Measurements from ENCODE around the gene POLR2E.
"Not testable (repeated sequence)": the region's sequence is repeated elsewhere in the genome, so short reads cannot be mapped to it uniquely, and the experiment has no call there.

POLR2E gene

DNA sequence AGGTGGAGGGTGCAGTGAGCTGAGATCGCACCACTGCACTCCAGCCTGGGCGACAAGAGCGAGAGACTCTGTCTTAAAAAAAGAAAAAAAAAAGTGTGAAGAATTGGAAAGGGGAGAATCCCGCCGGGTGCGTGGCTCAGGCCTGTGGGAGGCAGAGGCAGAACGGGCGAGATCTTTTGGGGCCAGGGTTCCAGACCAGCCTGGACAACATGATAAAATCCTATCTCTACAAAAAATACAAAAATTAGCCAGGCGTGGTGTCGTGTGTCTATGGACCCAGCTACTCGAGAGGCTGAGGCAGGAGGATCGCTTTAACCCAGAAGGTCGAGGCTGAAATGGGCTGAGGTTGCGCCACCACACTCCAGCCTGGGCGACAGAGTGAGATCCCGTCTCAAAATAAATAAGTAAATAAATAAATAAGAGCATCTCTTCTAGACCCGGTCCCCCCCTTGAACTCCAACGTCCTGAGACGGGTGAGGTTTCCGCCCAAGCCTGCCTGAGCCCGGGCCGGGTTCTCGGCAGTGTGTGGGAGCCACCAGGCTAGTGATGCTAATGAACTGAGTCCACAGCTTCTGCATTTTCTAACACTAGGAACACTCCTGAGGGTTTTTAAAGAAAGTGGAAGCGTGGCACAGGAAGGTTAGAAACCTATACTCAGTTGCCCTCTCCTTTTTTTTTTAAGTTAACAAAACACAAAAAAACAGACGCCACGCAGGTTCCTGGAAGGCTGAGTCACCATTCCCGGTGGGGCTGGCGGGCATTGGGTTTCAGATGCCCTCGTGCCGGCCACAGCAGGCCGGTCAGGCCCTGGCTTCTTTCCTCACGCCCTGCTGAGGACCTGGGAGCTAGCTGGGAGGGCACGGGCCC is 30.7 kb upstream of the POLR2E start:
- no peak for DNase-seq (ENCODE audit: low read depth)

GRCh38 chr19:1123885-1124677 is 28.9 kb upstream of the POLR2E start:
- no peak for DNase-seq (ENCODE audit: low read depth)

- DNase-seq (ENCODE audit: low read depth): no peak
These were observed 28.2 kb upstream of the POLR2E start for GRCh38 chr19:1123381-1123780.

GRCh38 chr19:1122972-1123363 is 27.8 kb upstream of the POLR2E start:
- peak; percentile 84 for DNase-seq (ENCODE audit: low read depth)

DNA sequence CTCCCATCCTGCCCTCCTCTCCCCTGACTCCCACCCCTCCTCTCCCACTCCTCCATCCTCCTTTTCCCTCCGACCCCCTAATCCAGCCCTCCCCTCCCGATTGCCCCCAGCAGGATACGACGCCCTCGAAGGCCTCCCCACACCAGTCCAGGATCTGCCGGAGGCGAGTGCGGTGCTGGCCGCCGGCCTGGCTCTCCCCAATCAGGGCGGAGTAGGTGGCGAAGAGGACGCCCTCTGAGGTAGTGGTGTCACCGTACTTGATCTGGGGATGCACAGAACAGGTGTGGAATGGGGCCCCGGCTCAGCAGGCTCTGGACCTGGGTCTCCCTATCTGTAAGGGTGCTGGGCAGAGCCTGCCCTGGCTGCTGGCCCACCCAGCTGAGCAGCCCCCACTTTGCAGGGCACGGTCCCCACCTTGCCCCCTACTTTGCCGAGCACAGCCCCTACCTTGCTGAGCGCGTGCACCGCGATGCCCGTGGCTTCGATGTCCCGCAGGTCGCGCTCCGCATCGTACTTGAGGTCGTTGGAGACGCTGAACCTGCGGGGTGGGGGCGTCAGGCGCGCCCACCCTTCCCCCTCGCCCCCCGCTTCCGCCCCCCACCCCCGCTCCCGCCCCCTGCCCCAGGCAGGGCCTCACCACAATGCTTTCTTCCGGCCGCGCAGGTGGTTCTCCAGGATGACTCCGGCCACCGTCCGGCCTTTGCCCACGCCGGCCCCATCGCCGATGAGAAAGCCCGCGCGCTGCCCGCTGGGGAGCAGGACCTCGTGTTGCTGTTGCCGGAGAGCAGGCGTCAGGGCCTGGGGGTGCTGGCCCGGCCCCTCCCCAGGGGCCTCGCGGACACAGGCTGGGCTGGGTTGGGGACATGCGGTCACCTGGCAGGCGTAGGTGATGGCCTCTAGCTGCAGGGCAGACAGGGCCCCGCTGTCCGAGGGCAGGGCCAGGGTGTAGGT is 27.1 kb upstream of the POLR2E start:
- DNase-seq (ENCODE audit: low read depth): no peak

DNA sequence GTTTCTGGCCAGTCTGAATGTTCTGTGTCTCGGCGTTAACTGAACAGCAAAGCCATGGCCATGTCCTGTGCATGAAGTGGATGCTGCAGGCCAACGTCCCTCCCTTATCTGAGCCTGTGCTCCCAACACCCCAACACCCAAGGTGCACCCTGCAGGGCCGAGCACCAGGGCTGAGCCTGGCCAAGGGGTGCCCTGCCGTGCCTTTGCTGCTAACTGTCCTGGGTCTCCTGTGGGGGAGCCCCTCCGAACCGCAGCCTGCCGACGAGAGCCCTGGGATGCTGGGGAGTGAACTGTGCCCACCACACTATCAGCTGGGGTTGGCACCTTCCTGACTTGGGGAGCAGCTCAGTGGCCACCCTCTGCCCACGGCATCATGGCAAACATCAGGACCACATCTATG is 26.2 kb upstream of the POLR2E start:
- no peak for DNase-seq (ENCODE audit: low read depth)

GRCh38 chr19:1119475-1120217 is 24.5 kb upstream of the POLR2E start:
- no peak for DNase-seq (ENCODE audit: low read depth)

DNA sequence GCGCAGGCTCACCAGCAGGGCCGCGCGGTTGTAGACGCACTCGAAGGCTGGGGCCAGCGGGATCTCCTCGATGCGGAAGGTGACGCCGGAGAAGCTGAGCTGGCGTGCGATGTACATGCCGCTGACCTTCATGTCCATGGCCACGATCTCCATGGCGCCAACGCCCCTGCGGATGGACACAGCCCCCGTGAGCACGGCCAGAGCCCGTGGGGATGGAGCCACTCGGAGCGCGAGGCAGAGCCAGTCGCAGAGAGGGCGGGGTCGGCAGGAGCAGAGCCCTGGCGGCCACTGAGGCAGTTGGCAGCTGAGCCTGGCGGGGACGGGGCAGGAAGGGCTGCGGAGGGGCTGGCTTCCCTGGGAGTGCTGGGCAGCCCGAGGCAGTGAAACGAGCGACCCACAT is 23.8 kb upstream of the POLR2E start:
- DNase-seq (ENCODE audit: low read depth): no peak

GRCh38 chr19:1117654-1118053 is 22.5 kb upstream of the POLR2E start:
- DNase-seq (ENCODE audit: low read depth): no peak

GRCh38 chr19:1116726-1117581 is 21.8 kb upstream of the POLR2E start:
- DNase-seq (ENCODE audit: low read depth): no peak

DNA sequence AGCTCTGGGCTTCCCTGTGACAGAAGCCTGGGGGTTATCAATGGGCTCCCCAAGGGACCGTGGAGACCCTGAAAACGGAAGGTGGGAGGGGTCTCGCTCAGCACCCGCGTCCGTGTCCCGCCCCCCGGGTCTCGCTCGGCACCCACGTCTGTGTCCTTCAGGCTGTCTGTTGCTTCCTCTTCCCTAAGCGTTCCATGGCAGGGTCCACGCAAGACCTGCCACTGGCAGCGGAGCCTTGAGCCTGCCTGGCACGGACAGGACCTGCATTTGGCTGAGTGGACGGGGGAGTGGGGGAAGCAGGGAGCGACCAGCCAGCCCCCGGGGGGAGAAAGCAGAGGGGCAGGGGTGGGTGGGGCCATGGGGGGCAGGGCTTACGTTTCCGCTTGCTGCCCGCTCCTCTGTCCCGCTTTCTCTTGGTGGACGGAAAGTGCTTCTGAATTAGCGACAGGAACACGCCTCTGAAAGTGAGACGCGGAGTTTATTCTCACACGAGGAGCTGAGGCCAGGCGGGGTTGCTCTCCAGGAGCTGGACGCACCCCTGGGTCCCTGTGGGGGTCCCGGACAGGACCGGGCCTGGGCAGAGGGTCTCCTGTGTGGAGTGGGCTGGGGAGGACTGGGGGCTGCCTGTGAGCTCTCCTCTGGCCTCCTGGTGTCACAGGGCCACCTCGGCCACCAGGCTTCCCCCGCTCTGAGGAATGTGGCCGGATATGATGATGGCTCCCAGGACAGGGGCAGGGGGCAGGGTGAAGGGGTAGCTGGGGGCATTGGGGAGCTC is 20.7 kb upstream of the POLR2E start:
- DNase-seq (ENCODE audit: low read depth): no peak

DNA sequence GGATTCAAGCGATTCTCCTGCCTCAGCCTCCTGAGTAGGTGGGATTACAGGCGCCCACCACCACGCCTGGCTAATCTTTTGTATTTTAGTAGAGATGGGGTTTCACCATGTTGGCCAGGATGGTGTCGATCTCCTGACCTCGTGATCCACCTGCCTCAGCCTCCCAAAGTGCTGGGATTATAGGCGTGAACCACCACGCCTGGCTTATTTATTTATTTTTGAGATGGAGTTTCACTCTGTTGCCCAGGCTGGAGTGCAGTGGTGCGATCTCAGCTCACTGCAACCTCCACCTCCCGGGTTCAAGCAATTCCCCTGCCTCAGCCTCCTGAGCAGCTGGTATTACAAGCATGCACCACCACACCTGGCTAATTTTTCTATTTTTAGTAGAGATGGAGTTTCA is 19.6 kb upstream of the POLR2E start:
- DNase-seq (ENCODE audit: low read depth): not testable (repeated sequence)

GRCh38 chr19:1113986-1114483 is 18.9 kb upstream of the POLR2E start:
- no peak for DNase-seq (ENCODE audit: low read depth)

- DNase-seq (ENCODE audit: low read depth): peak; percentile 92
These were observed 18.1 kb upstream of the POLR2E start for GRCh38 chr19:1113030-1113985.

GRCh38 chr19:1112268-1113029 is 17.3 kb upstream of the POLR2E start:
- no peak for DNase-seq (ENCODE audit: low read depth)

- no peak for DNase-seq (ENCODE audit: low read depth)
These were observed 16.6 kb upstream of the POLR2E start for GRCh38 chr19:1111641-1112267.

Measured in iris pigment epithelial cell (primary cell).